ENCODE data around the gene VEGFC.

DNA sequence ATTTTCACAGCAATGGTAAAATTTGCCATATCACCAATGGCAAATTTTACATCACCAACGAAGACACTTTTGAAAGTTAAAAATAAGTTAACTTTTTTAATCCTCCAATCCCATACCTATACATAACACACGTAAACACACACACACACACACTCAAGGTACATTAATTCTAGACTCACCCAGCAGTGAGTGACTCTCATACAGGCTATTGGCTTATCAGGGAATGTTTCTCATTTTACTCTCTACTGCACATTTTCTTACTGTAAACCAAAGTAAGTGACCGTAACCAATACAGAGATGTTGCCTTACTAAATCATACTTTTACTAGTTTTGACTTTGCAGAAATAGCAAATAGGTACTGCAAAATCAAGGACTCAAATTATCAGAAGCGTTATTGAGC, 2.3 kb downstream of the VEGFC start:
- TF ChIP-seq, protein P1, sequence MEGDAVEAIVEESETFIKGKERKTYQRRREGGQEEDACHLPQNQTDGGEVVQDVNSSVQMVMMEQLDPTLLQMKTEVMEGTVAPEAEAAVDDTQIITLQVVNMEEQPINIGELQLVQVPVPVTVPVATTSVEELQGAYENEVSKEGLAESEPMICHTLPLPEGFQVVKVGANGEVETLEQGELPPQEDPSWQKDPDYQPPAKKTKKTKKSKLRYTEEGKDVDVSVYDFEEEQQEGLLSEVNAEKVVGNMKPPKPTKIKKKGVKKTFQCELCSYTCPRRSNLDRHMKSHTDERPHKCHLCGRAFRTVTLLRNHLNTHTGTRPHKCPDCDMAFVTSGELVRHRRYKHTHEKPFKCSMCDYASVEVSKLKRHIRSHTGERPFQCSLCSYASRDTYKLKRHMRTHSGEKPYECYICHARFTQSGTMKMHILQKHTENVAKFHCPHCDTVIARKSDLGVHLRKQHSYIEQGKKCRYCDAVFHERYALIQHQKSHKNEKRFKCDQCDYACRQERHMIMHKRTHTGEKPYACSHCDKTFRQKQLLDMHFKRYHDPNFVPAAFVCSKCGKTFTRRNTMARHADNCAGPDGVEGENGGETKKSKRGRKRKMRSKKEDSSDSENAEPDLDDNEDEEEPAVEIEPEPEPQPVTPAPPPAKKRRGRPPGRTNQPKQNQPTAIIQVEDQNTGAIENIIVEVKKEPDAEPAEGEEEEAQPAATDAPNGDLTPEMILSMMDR (IDR thresholded peaks at IDR 0.05): no peak
- no peak for TF ChIP-seq POLR2A (IDR thresholded peaks at IDR 0.05)
- TF ChIP-seq POLR2AphosphoS5 (IDR thresholded peaks at IDR 0.05): no peak
